Spleen (tissue), 11 donors: ENCODE measurements around the gene SH2D2A. TPM values are rescaled to one million over a fixed set of nuclear protein-coding genes. Genes with fewer than 3 reads are reported as not detected.

Experiments
- DNase-seq: peaks from one replicate; pipeline ENCODE4 v3.0.0-alpha.2; 2020
- H3K27ac ChIP-seq, 8 donors: fragments of 200-600 bp; sonication (generic) in 7 of 8; 1 replicate in 4 of 8; 2 replicates in 4 of 8; pipeline versions ENCODE4 v1.5.0 to v1.8.0; 2016 to 2021; ENCODE audit warnings: inconsistent platforms in 4 of 8, mild to moderate bottlenecking in 4 of 8, moderate library complexity in 1 of 8
- H3K27me3 ChIP-seq, 7 donors: fragments of 200-600 bp; sonication (generic) in 6 of 7; replicated peaks in 1 of 7; 1 replicate in 4 of 7; 2 replicates in 3 of 7; pipeline versions ENCODE4 v1.5.0 to v1.8.0; 2016 to 2021; ENCODE audit warnings: inconsistent platforms in 3 of 7, mild to moderate bottlenecking in 1 of 7
- H3K36me3 ChIP-seq, 6 donors: fragments of 200-600 bp; sonication (generic) in 5 of 6; 1 replicate in 4 of 6; 2 replicates in 2 of 6; pipeline versions ENCODE4 v1.5.0 to v1.8.0; 2016 to 2021; ENCODE audit warnings: inconsistent platforms in 2 of 6
- H3K4me1 ChIP-seq, 6 donors: fragments of 200-600 bp; sonication (generic) in 5 of 6; 1 replicate in 3 of 6; 2 replicates in 3 of 6; pipeline versions ENCODE4 v1.5.0 to v1.8.0; 2016 to 2021; ENCODE audit warnings: inconsistent platforms in 3 of 6
- H3K4me3 ChIP-seq, 8 donors: fragments of 200-600 bp; sonication (generic) in 7 of 8; 1 replicate in 4 of 8; 2 replicates in 4 of 8; pipeline versions ENCODE4 v1.5.0 to v1.8.0; 2016 to 2021; ENCODE audit warnings: inconsistent platforms in 4 of 8, mild to moderate bottlenecking in 4 of 8, moderate library complexity in 2 of 8
- H3K9me3 ChIP-seq, 8 donors: fragments of 200-600 bp; sonication (generic) in 7 of 8; 1 replicate in 4 of 8; 2 replicates in 4 of 8; pipeline versions ENCODE4 v1.5.0 to v1.8.0; 2016 to 2021; ENCODE audit warnings: inconsistent platforms in 4 of 8
- CTCF ChIP-seq, 11 experiments: fragments of 200-600 bp in 7 of 11; fragments of 450-650 bp in 4 of 11; sonication (generic) in 4 of 11; IDR thresholded peaks in 8 of 11; conservative IDR thresholded peaks in 3 of 11; 1 replicate in 7 of 11; 2 replicates in 4 of 11; pipeline versions ENCODE4 v1.4.0 to v1.8.0; 2016 to 2021; ENCODE audit warnings: antibody characterized with exemption in 11 of 11, inconsistent platforms in 4 of 11, mild to moderate bottlenecking in 1 of 11
- POLR2A ChIP-seq, 3 donors: fragments of 450-650 bp; IDR thresholded peaks; one replicate each; pipeline ENCODE4 v1.5.1; 2017; ENCODE audit warnings: antibody characterized with exemption in 3 of 3, mild to moderate bottlenecking in 1 of 3
- POLR2AphosphoS5 ChIP-seq, 3 donors: sonication (generic); formaldehyde crosslinking; IDR thresholded peaks; one replicate each; pipeline ENCODE4 v1.5.1; 2017; ENCODE audit warnings: antibody characterized with exemption in 3 of 3
- WGBS, 5 donors: extraction: QIAGEN DNeasy Blood & Tissue Kit in 3 of 5; methylation state at CpG; one replicate each; pipeline versions ENCODE4 v1.1.5 to v1.1.7; 2013 to 2018; 5-methylcytosine and 5-hydroxymethylcytosine counted together
- intact Hi-C: fragments of 100-400 bp; cut with DNase I; formaldehyde crosslinking; loops from one replicate; pipeline ENCODE4 v1.15.0; 2023; ENCODE audit warnings: low total_unique reads
- polyA plus RNA-seq, 3 donors: library from polyadenylated mRNA; stranded (reverse); fragments of 200-250 nt; gene quantifications; one replicate each; pipeline ENCODE4 v1.2.1, GENCODE V29; 2013
- total RNA-seq, 7 donors: library from RNA; depleted of rRNA in 3 of 7; stranded (reverse); fragments of >200 nt in 3 of 7; fragmentation: NEBNext Ultra II Directional in 4 of 7; extraction: Animal tissue kit (Norgen Biotek cat#: 25700) in 4 of 7; gene quantifications; one replicate each; pipeline versions ENCODE4 v1.1.0 to v1.2.1, GENCODE V29; 2016 to 2021
- donor health status: healthy with polysubstance abuse.
- donor health status: DM: no; HTN: no; CAD: no; lungs with moderate emphysema.
- donor health status: DM: no; HTN: no; CAD: no.
- donor health status: Bipolar disorder and iron deficiency.
- donor health status: healthy.
- donor health status: DM: no; HTN: no; CAD: no.
- donor health status: DM: yes; HTN: yes; CAD: no.

SH2D2A gene
- total and polyA plus RNA-seq, 10 donors = 3.6 to 22.1 (median 12.4) TPM

GRCh38 chr1:156756355-156756754 is 60.3 kb downstream of the SH2D2A start:
- Histone ChIP-seq H3K4me1 (peaks cover 10 to 37% (median 17%) of the 10 kb centered on the region in 6 donors), H3K4me3 (no peak overlapping the region), H3K9me3 (no peaks in the 10 kb centered on the region), H3K36me3 (no peaks in the 10 kb centered on the region), H3K27ac (no peak overlapping the region), H3K27me3 (no peaks in the 10 kb centered on the region)
- TF ChIP-seq POLR2A (IDR thresholded peaks at IDR 0.05) (no peak), CTCF (IDR thresholded peaks at IDR 0.05 in 8 of 11, conservative IDR thresholded peaks at IDR 0.05 in 3 of 11) (no peak), POLR2AphosphoS5 (IDR thresholded peaks at IDR 0.05) (no peak)
- 93 to 100% (median 97%) methylated on average over 1 of the region's 1 CpG for WGBS, 5 donors
- intact Hi-C loops = no loop called here
- DNase-seq = no peak

Other genes with a start within 250 kb of the SH2D2A start
- 1 to 10 TPM in 3 of 7 donors, under 1 TPM in 4; 0.43 to 2.2 (median 0.86) TPM for gene IQGAP3, start 244.3 kb downstream of the SH2D2A start, total RNA-seq
- under 1 TPM; 0.24 to 0.47 (median 0.35) TPM for gene IQGAP3, start 244.3 kb downstream of the SH2D2A start, polyA plus RNA-seq
- gene TTC24, start 237.1 kb downstream of the SH2D2A start, total RNA-seq = 1 to 10 TPM; 2.3 to 6.4 (median 4.3) TPM
- 1 to 10 TPM; 2.7 to 5.0 (median 2.8) TPM for gene TTC24, start 237.1 kb downstream of the SH2D2A start, polyA plus RNA-seq
- 10 to 100 TPM; 34.7 to 50.5 (median 48.3) TPM for gene NAXE, start 225.1 kb downstream of the SH2D2A start, total RNA-seq
- gene NAXE, start 225.1 kb downstream of the SH2D2A start, polyA plus RNA-seq = 10 to 100 TPM; 48.1 to 74.7 (median 54.8) TPM
- 10 to 100 TPM; 14.9 to 49.6 (median 26.2) TPM for gene GPATCH4, start 215.4 kb downstream of the SH2D2A start, total RNA-seq
- gene GPATCH4, start 215.4 kb downstream of the SH2D2A start, polyA plus RNA-seq = 10 to 100 TPM; 12.3 to 25.4 (median 13.8) TPM
- gene HAPLN2, start 197.4 kb downstream of the SH2D2A start, total RNA-seq = 1 to 10 TPM in 1 of 7 donors, under 1 TPM in 2, not detected in 4; 0.20 to 1.1 (median 0.46) TPM
- gene HAPLN2, start 197.4 kb downstream of the SH2D2A start, polyA plus RNA-seq = under 1 TPM; 0.22 to 0.80 (median 0.27) TPM
- not detected for gene BCAN, start 174.7 kb downstream of the SH2D2A start, total RNA-seq
- gene BCAN, start 174.7 kb downstream of the SH2D2A start, polyA plus RNA-seq = under 1 TPM in 2 of 3 donors, not detected in 1; 0.10 to 0.11 TPM
- 100 to 1,000 TPM in 2 of 7 donors, 10 to 100 TPM in 5; 36.0 to 146 (median 58.3) TPM for gene NES, start 139.4 kb downstream of the SH2D2A start, total RNA-seq
- gene NES, start 139.4 kb downstream of the SH2D2A start, polyA plus RNA-seq = 10 to 100 TPM in 1 of 3 donors, 1 to 10 TPM in 2; 4.3 to 39.5 (median 6.7) TPM
- 10 to 100 TPM in 1 of 7 donors, 1 to 10 TPM in 6; 1.2 to 13.1 (median 3.8) TPM for gene CRABP2, start 111.3 kb downstream of the SH2D2A start, total RNA-seq
- gene CRABP2, start 111.3 kb downstream of the SH2D2A start, polyA plus RNA-seq = 1 to 10 TPM; 1.2 to 5.3 (median 1.8) TPM
- 10 to 100 TPM; 23.2 to 41.1 (median 32.4) TPM for gene METTL25B, start 88.4 kb downstream of the SH2D2A start, total RNA-seq
- 10 to 100 TPM; 33.0 to 43.8 (median 42.9) TPM for gene METTL25B, start 88.4 kb downstream of the SH2D2A start, polyA plus RNA-seq
- 10 to 100 TPM; 24.0 to 46.7 (median 33.8) TPM for gene ISG20L2, start 88.1 kb downstream of the SH2D2A start, total RNA-seq
- gene ISG20L2, start 88.1 kb downstream of the SH2D2A start, polyA plus RNA-seq = 10 to 100 TPM in 1 of 3 donors, 1 to 10 TPM in 2; 6.6 to 14.4 (median 9.8) TPM
- 10 to 100 TPM; 15.2 to 45.3 (median 37.3) TPM for gene MRPL24, start 75.8 kb downstream of the SH2D2A start, total RNA-seq
- gene MRPL24, start 75.8 kb downstream of the SH2D2A start, polyA plus RNA-seq = 10 to 100 TPM; 64.8 to 83.5 (median 82.8) TPM
- gene HDGF, start 65.2 kb downstream of the SH2D2A start, total RNA-seq = 100 to 1,000 TPM in 4 of 7 donors, 10 to 100 TPM in 3; 80.9 to 143 (median 110) TPM
- 100 to 1,000 TPM in 1 of 3 donors, 10 to 100 TPM in 2; 48.8 to 100 (median 66.0) TPM for gene HDGF, start 65.2 kb downstream of the SH2D2A start, polyA plus RNA-seq
- 10 to 100 TPM; 45.4 to 64.6 (median 57.9) TPM for gene PRCC, start 49.3 kb downstream of the SH2D2A start, total RNA-seq
- 10 to 100 TPM; 39.1 to 55.9 (median 52.5) TPM for gene PRCC, start 49.3 kb downstream of the SH2D2A start, polyA plus RNA-seq
- gene INSRR, start 42.3 kb upstream of the SH2D2A start, total RNA-seq = under 1 TPM in 3 of 7 donors, not detected in 4; 0.09 TPM
- under 1 TPM in 1 of 3 donors, not detected in 2; under 0.01 TPM for gene INSRR, start 42.3 kb upstream of the SH2D2A start, polyA plus RNA-seq
- gene NTRK1, start 44.0 kb upstream of the SH2D2A start, total RNA-seq = 1 to 10 TPM in 1 of 7 donors, under 1 TPM in 3, not detected in 3; 0.18 to 1.4 (median 0.48) TPM
- gene NTRK1, start 44.0 kb upstream of the SH2D2A start, polyA plus RNA-seq = under 1 TPM in 2 of 3 donors, not detected in 1; 0.09 to 0.22 TPM
- gene PEAR1, start 76.9 kb upstream of the SH2D2A start, total RNA-seq = 10 to 100 TPM; 16.1 to 28.3 (median 24.2) TPM
- gene PEAR1, start 76.9 kb upstream of the SH2D2A start, polyA plus RNA-seq = 1 to 10 TPM; 1.4 to 6.2 (median 2.6) TPM
- under 1 TPM in 3 of 7 donors, not detected in 4; 0.13 to 0.47 (median 0.23) TPM for gene LRRC71, start 103.8 kb upstream of the SH2D2A start, total RNA-seq
- under 1 TPM; 0.03 to 0.51 (median 0.43) TPM for gene LRRC71, start 103.8 kb upstream of the SH2D2A start, polyA plus RNA-seq
- 10 to 100 TPM; 28.4 to 65.3 (median 45.5) TPM for gene ARHGEF11, start 228.9 kb upstream of the SH2D2A start, total RNA-seq
- 10 to 100 TPM in 1 of 3 donors, 1 to 10 TPM in 2; 3.4 to 10.2 (median 3.4) TPM for gene ARHGEF11, start 228.9 kb upstream of the SH2D2A start, polyA plus RNA-seq